Renal cortex interstitium (tissue), 15 donors: ENCODE measurements around the gene CCDC81. TPM values are rescaled to one million over a fixed set of nuclear protein-coding genes. Genes with fewer than 3 reads are reported as not detected.
"Not testable (repeated sequence)": the region's sequence is repeated elsewhere in the genome, so short reads cannot be mapped to it uniquely, and the experiment has no call there.

Experiments used
- DNase-seq, 11 donors: peaks; one replicate each; pipeline ENCODE4 v3.0.0-alpha.2; 2013; ENCODE audit warnings: low read depth in 9 of 11, low spot score in 4 of 11; ENCODE audit errors: extremely low read depth in 1 of 11
- long read RNA-seq, 16 experiments: transcript quantifications; one replicate each; lab custom pipeline, GENCODE V29; 2026
- polyA plus RNA-seq, 3 donors: library from polyadenylated mRNA; unstranded; fragments of 120-200 nt; gene quantifications; one replicate each; pipeline ENCODE4 v1.2.1, GENCODE V29; 2013; ENCODE audit not compliant: insufficient read length in 3 of 3

CCDC81 gene
- polyA plus RNA-seq, result 1 to 10 TPM in 2 of 3 donors, under 1 TPM in 1; 0.98 to 1.3 (median 1.1) TPM
- long read RNA-seq, donor 1, result 0 reads
- long read RNA-seq, donor 2, result 0 reads
- long read RNA-seq, donor 3, result 0 reads
- long read RNA-seq, donor 4, result 0 reads
- long read RNA-seq, donor 5, result 0 reads
- long read RNA-seq, donor 6, result 0 reads
- long read RNA-seq, donor 7, result 0 reads
- long read RNA-seq, donor 8, result 0 reads
- long read RNA-seq, donor 9, result 0 reads
- long read RNA-seq, donor 10, result 0 reads
- long read RNA-seq, donor 11, partial matches to known transcripts, result 11 of 27 reads
- long read RNA-seq, donor 11, other reads (novel, unspliced or antisense), result 16 of 27 reads
- long read RNA-seq, donor 12, result 0 reads
- long read RNA-seq, donor 13, result 0 reads
- long read RNA-seq, donor 14, result 0 reads
- long read RNA-seq, donor 15, result 0 reads
- long read RNA-seq, donor 16, partial matches to known transcripts, result 0 of 1 reads
- long read RNA-seq, donor 16, other reads (novel, unspliced or antisense), result 0 of 1 reads

DNA sequence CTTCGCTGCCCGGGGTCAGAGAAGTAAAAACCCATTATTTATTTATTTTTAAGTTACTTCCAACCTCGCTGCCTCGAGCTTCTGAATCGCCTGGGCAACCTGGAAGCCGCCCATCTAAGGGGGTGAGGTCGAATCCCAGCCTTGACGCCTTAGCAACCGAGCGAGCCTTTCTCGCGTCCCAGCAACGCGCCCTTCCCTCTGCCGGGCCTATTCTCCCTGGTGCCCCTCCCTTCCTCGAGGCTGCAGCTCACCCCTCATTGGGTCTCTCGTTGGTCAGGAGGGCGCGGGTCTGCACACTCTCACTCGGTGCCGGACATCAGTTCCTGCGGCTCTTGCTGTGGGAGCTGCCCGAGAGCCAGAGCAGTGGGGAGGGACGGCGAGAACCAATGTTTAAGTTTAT is at the start of gene CCDC81:
CCDC81 (plus strand) TSS at position 302 of the 400 bp plus-strand sequence. CDS start 277 bp downstream, outside the sequence.
- peak in 5 of 11 donors; percentile 12 to 31 (median 21) for DNase-seq

DNA sequence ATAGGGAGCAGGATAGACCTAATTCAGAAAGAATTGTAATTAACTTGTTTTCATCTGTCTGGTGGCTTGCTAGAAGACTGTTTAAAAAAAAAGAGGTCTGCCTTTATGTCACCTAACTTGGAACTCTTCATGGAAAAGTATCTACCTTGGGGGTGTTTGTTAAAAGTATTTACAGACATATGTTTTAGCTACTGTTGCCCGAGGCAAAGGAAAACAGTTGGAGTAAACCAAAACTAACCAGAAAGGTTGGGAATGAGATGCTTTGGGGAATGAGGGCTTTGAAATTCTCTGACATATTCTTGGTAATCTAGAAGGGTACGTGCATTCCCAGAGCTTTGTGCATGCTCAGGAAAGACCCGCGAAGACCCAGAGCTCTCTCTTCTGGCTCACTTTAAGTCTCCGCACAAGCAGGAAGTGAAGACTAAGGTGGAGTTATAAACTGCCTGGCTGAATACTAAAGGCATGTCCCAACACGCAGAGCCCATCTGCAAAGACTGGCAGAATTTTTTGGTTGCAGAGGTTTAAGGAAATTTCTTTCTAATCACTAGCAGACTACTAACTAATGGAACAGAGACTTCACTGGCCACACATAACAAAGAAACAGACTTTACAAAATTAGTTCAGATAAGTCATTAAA is 39.4 kb upstream of the CCDC81 start:
- DNase-seq, result no peak

DNA sequence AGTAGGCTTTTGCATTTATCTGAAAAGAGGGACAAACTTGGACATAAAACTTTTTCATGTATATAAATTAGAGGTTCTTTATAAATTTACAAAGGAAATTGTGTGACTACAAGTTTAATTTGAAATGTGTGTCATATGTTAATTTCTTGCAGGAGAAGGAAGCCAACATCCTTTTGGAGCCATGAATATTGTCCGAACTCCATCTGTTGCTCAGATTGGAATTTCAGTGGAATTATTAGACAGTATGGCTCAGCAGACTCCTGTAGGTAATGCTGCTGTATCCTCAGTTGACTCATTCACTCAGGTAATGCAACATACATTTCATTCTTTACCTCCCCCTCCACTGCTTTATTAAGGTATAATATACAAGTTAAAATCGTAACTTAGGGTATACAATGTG is 37.5 kb upstream of the CCDC81 start:
- DNase-seq, result no peak

DNA sequence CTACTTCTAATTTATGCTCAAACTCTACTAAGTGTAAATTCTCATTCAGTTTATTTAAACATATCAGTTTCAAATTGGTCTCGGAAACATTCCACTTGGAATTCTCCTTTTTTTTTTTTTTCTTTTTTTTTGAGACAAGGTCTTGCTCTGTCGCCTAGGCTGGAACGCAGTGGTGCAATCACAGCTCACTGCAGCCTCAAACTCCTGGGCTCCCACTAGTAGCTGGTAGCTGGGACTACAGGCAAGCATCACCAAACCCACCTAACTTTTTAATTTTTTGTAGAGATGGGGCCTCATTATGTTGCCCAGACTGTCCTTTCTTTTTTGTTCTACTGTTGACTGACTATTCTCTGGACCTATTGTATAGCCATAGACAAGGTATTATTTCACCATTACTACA is 33.3 kb upstream of the CCDC81 start:
- no peak for DNase-seq

DNA sequence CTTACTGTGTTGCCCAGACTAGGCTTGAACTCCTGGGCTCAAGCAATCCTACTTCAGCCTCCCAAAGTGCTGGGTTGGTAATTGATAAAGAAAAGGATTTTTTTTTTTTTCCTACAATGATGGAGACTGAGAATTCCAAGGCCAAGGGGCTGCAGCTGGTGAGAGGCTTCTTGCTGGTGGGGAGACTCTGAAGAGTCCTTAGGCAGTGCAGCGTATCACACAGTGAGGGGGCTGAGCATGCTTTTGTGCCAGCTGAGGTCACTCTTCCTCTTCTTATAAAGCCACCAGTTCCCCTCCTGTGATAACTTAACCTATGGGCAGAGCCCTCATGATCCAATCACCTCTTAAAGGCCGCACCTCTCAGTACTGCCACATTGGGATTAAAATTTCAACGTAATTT is 28.2 kb upstream of the CCDC81 start:
- DNase-seq, result no peak

DNA sequence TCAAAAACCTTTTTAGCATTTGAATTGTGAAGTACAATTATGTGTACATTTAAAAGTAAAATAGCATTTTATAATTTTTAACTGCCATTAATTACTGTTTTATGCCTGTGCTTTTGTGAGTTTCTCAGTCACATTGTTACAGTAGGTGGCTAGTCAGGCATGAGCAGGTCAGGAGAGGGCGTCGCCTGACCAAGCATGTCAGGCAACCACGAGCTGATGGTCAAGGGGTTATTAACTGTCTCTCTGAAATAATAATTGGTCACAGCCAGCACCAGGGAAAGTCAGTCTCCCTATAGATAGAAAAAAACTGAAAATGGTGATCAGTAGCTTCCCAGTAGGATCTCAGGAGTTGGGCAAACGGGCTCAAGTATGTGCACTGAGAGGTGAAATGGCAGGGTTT is 19.4 kb upstream of the CCDC81 start:
- no peak for DNase-seq

DNA sequence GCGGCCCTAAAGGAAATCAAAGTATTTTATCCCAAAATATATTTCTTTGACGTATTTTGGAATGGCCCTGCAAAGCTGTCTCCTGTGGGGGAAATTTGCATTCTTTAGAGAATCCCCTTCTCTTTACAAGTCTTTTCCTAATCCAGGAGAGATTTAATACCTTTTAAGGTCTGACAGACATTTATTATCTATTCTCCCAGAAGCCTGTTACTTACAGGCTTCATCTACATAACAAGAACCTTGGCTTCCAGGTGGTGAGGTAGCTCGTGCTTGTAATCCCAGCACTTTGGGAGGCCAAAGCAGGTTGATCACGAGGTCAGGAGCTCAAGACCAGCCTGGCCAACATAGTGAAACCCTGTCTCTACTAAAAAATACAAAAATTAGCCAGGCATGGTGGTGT is 17.3 kb upstream of the CCDC81 start:
- not testable (repeated sequence) for DNase-seq

DNA sequence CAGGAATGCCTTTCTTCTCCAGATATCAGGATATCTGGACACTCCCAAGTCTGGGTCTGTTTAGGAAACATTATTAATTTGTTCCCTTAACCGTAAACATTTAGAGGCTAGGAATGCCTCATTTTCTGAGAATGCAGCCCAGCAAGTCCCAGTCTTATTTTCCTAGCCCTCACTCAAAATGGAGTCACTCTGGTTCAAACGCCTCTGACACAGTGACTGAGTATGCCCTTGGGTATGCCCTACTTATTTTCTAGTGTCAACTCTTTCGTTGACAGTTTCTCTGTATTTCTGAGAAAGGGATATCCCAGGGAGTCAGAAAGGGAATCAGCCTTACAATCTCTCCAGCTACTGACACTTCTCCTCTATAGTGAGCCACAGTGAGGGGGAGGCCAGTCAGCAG is 16.0 kb upstream of the CCDC81 start:
- DNase-seq, result no peak

DNA sequence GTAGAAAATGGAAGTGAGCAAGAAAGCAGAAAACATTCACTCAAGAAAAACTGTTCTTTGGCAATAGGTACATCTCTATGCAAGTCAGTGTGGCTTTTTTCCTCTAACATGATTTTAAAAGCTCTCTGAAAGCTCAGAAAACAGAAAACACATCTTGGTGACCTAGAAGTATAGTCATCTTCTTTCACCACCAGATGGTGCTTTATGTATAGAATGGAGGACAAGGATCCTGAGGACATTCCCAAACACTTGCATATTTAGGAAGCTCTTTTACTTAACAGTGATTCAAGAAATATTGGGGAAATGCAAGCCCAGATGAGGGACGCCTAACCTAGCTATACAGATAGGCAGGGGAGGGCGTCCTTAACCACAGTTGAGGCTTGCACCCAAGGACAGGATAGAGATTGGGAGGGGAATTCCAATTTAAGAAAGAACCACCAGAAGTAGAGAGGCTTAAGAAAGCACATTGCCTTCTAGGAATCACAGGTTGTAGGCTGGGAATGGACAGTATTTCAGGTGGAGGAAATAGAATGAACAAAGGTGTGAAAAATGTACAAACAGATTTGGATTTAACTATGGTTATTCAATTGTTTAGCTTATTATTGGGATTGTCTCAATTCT is 13.8 kb upstream of the CCDC81 start:
- DNase-seq, result no peak

DNA sequence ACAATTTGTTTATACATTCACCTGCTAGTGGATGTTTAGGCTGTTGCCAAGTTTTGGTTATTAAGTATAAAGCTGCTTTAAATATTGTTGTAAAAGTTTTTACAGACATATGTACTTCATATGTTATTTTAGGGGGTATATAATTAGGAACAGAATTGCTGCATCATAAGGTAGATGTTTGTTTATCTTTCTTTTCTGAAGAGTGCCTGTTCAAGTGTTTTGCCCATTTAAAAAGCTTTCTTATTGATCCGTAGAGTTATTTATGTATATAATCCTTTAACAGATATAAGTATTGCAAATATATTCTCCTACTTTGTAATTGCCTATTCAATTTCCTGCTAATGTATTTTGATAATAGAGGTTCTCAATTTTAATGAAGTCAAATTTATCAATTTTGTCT is 11.3 kb upstream of the CCDC81 start:
- no peak for DNase-seq

DNA sequence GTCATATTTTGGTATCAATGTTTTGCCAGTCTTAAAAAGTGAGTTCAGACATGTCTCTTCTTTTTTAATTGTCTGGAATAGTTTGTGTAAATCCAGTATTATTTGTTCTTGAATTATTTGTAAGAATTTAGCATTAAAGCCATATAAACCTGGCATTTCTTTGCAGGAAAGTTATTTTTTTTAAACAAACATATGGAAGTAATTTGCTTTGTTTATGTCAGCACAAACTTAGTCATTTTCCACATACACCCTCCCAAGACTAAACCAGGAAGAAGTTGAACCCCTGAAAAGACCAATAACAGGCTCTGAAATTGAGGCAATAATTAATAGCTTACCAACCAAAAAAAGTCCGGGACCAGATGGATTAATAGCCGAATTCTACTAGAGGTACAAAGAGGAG is 9.1 kb upstream of the CCDC81 start:
- DNase-seq, result no peak

DNA sequence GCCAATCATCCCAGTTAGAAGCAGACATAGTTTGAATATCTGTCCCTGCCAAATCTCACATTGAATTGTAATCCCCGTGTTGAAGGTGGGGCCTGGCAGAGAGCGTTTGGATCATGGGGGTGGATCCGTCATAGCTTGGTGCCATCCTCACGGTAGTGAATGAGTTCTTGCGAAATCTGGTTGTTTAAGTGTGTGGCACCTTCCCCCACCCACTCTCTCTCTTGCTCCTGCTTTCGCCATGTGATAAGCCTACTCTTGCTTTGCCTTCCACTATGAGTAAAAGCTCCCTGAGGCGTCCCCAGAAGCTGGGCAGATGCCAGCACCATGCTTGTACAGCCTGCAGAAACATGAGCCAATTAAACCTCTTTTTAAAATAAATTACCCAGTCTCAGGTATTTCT is 5.0 kb upstream of the CCDC81 start:
- no peak for DNase-seq

DNA sequence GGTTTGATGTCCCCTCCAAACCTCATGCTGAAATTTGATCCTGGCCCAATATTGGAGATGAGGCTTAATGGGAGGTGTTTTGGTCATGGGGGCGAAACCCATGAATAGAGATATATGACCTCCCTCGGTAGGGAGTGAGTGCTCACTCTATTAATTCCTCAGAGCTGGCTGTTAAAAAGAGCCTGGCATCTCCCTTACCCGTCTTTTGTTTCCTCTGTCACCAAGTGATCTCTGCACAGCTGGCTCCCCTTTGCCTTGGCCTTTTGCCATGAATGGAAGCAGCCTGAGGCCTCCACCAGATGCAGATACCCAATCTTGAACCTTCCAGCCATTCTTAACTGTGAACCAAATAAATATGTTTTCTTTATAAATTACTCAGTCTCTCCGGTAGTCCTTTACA is 4.5 kb upstream of the CCDC81 start:
- no peak for DNase-seq

DNA sequence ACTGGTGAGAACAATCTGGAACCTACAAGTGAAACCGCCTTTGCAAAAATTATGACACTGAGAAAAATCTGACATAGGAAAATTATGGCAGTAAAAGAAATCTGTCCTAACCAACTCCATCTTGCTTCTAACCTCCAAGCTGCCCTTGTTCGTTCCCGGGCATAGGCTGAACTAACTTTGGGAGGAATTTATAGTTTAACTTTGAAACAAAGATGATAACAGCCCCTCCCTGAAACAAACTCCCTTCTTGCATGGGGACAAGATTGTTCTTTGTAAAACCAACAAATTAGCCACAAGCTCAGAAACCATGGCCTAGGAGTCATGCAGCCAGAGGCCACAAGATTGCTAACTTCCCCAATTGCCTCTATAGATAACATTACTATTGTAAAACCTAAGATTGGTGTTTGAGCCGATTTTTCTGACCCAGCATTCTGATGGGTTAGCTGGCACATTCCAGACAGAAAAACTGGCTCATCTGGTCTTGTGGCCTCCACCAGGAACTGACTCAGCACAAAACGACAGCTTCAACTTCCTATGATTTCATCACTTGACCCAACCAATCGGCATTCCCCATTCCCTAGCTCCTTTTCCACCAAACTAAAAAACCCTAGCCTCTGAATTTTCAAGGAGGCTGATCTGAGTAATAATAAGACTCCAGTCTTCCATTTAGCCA is 3.6 kb upstream of the CCDC81 start:
- DNase-seq, result no peak

DNA sequence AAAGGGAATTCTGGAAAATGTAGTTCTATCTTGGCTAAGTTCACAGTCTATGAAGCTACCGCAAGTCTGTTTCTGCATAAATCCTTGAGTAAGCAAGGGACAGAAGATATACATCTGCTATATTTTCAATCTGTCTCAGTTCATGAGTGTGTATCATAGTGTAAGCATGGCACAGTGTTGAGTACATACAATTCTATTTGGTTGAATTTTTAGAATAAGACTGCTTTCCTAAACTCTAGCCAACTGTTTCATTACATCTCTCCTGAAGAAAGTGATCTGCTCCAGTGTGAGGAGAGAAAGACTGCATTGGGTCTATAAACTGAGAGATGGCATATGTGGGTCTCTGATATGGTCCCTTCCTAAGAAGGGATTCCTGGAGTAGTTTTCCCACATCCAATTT is 2.6 kb upstream of the CCDC81 start:
- DNase-seq, result no peak

DNA sequence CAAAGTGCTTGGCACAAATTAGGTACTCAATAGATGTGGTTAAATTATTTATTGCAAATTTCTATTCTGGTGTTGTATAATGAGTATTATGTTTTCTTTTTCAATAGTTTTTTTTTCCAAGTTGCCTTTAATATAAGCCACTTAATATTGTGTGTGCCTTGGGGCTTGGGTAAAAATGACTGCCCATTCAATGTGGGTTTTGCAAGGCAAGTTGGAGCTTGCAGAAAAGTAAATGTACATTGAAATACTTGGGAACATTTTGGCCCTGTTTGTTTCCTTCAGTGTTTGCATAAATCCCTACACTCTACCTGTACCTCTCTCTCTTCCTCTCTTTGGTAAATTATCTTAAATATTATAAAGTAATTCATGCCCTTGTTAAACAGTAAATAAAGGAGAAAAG is 2.1 kb upstream of the CCDC81 start:
- no peak for DNase-seq

DNA sequence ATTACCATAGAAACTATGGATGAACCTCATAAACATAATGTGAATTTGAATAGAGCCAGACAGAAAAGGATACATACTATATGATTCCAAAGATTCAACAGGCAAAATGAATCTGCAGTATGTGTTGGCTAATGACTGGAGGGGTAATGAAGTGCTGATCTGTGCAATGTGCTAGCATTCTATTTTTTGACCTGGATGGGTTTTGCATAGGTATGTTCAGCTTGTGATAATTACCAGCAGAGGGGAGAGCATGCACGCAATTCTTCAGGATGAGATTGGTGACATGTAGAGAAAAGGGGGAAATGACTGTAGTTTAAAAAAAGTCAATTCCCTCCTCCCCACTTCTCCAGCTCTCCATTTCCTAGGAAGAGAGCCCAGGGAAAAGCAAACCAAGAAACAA is 618 bp upstream of the CCDC81 start:
- no peak for DNase-seq

DNA sequence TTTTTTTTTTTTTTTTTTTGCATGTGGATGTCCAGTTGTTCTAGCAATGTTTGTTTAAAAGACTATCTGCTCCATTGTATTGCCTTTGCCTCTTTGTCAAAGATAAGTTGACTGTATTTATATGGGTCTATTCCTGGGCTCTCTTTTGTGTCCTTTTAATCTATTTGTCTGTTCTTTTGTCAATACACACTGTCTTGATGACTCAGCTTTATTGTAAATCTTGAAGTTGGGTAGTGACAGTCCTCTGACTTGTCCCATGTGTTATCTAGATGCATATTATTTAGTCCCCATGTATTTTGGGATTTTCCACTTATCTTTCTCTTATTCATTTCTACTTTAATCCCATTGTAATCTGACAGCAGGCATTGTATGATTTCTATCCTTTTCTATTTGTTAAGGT is 3.3 kb downstream of the CCDC81 start:
- no peak for DNase-seq

DNA sequence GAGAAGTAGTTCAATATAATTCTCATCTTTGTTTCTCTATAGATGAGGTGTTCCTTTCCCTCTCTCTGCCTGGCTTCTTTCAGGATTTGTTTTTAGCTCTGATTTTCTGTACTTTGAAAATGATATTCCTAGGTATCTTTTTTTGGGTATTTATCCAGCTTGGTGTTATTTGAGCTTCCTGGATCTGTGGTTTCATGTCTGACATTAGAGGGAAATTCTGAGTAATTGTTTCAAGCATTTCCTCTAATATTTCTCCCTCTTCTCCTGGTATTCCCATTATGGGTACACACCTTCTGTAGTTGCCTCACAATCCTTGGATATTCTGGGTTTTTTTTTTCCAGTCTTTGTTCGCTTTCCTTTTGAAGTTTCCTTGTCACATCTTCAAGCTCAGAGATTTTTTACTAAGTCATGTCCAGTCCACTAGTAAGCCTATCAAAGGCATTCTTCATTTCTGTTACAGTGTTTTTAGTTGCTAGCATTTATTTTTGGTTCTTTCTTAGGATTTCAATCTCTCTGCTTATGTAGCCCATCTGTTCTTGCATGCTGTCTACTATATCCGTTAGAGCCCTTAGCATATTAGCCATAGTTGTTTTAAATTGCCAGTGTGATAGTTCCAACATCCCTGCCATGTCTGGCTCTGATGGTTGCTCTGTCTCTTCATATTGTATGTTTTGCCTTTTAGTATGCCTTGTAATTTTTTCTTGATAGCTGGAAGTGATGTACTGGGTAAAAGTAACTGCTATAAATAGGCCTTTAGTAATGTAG is 5.8 kb downstream of the CCDC81 start:
- no peak for DNase-seq
